Measurements from ENCODE around the gene SMARCD3. TPM values are rescaled to one million over a fixed set of nuclear protein-coding genes. Genes with fewer than 3 reads are reported as not detected.
A peak's percentile ranks its signal among the peaks of the same experiment; 100 is the strongest.

The SMARCD3 gene
- total RNA-seq, 1 donor from 2014 or later = 50.7 TPM

DNA sequence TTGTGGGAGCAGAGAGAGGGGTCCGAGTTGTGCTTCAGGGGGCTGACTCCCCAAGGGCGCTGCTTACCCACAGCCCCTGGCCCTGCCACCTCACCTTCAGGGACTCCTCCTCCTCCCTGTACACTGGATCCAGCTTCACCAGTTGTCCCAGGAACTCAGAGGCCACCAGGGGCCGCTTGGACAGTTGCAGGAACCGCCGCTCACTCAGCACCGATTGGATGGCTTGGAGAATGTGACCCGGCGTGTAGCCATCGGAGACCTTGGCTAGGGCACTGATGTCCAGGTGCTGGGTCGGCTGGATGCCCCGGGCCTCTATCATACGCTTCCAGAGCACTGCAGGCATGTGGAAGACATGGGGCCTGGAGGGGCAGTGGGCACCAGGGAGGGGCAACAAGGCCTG, 57.0 kb downstream of the SMARCD3 start:
- no peak for DNase-seq (ENCODE audit: low read depth, low spot score)
- TF ChIP-seq, protein P1, sequence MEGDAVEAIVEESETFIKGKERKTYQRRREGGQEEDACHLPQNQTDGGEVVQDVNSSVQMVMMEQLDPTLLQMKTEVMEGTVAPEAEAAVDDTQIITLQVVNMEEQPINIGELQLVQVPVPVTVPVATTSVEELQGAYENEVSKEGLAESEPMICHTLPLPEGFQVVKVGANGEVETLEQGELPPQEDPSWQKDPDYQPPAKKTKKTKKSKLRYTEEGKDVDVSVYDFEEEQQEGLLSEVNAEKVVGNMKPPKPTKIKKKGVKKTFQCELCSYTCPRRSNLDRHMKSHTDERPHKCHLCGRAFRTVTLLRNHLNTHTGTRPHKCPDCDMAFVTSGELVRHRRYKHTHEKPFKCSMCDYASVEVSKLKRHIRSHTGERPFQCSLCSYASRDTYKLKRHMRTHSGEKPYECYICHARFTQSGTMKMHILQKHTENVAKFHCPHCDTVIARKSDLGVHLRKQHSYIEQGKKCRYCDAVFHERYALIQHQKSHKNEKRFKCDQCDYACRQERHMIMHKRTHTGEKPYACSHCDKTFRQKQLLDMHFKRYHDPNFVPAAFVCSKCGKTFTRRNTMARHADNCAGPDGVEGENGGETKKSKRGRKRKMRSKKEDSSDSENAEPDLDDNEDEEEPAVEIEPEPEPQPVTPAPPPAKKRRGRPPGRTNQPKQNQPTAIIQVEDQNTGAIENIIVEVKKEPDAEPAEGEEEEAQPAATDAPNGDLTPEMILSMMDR (conservative IDR thresholded peaks at IDR 0.05) = no peak
- no peaks in the 10 kb centered on the region for H3K36me3 Mint-ChIP-seq (ENCODE audit: low read depth)
- H3K27ac Mint-ChIP-seq (ENCODE audit: unreplicated experiment) = no peak overlapping the region
- peaks cover 3% of the 10 kb centered on the region for H3K4me1 Mint-ChIP-seq
- H3K27me3 Mint-ChIP-seq (ENCODE audit: low read depth) = peaks cover 33% of the 10 kb centered on the region
- H3K4me3 Mint-ChIP-seq = no peak overlapping the region
- H3K9me3 Mint-ChIP-seq = no peaks in the 10 kb centered on the region

DNA sequence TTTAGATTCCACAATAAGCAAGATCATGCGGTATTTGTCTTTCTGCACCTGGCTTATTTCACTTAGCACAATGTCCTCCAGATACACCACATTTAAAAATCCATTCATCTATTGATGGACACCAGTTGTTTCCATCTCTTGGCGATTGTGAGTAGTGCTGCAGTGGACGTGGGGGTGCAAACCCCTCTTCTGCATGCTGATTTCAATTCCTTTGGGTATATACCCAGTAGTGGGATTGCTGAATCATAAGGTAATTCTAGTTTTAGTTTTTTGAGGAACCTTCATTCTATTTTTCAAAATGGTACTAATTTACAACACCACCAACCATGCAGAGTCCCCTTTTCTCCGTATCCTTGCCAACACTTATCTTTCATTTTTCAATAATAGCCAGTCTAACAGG, 59.5 kb downstream of the SMARCD3 start:
- peaks cover 19% of the 10 kb centered on the region for H3K27me3 Mint-ChIP-seq (ENCODE audit: low read depth)
- TF ChIP-seq, protein P1 (conservative IDR thresholded peaks at IDR 0.05) = no peak
- no peak overlapping the region for H3K4me3 Mint-ChIP-seq
- H3K9me3 Mint-ChIP-seq = no peaks in the 10 kb centered on the region
- peaks cover 3% of the 10 kb centered on the region for H3K4me1 Mint-ChIP-seq
- peak overlapping the region; percentile 63 for H3K27ac Mint-ChIP-seq (ENCODE audit: unreplicated experiment)
- no peak for DNase-seq (ENCODE audit: low read depth, low spot score)
- H3K36me3 Mint-ChIP-seq (ENCODE audit: low read depth) = no peaks in the 10 kb centered on the region

Other genes starting within 250 kb of the SMARCD3 start
- 8.0 and 9.2 TPM in 2 replicates for gene ATG9B, start 224.2 kb downstream of the SMARCD3 start, total RNA-seq
- 42.3 and 43.5 TPM in 2 replicates for gene ABCB8, start 220.2 kb downstream of the SMARCD3 start, total RNA-seq
- 4.7 and 6.0 TPM in 2 replicates for gene ASIC3, start 200.2 kb downstream of the SMARCD3 start, total RNA-seq
- 38.9 TPM in 2 replicates for gene CDK5, start 190.8 kb downstream of the SMARCD3 start, total RNA-seq
- 139 and 141 TPM in 2 replicates for gene SLC4A2, start 189.1 kb downstream of the SMARCD3 start, total RNA-seq
- 82.4 and 86.1 TPM in 2 replicates for gene FASTK, start 167.9 kb downstream of the SMARCD3 start, total RNA-seq
- 44.9 and 46.5 TPM in 2 replicates for gene TMUB1, start 165.2 kb downstream of the SMARCD3 start, total RNA-seq
- 128 and 139 TPM in 2 replicates for gene AGAP3, start 162.2 kb downstream of the SMARCD3 start, total RNA-seq
- gene GBX1, start 81.0 kb downstream of the SMARCD3 start, total RNA-seq = 2.0 and 2.4 TPM in 2 replicates
- gene ASB10, start 61.4 kb downstream of the SMARCD3 start, total RNA-seq = not detected in 2 replicates
- not detected in 2 replicates for gene H2BK1, start 38.2 kb downstream of the SMARCD3 start, total RNA-seq
- gene ABCF2, start 21.5 kb downstream of the SMARCD3 start, total RNA-seq = 67.0 and 68.2 TPM in 2 replicates
- gene CHPF2, start 16.2 kb downstream of the SMARCD3 start, total RNA-seq = 33.1 and 34.1 TPM in 2 replicates
- gene NUB1, start 93.1 kb upstream of the SMARCD3 start, total RNA-seq = 32.6 and 33.2 TPM in 2 replicates
- 24.8 and 29.8 TPM in 2 replicates for gene WDR86, start 161.3 kb upstream of the SMARCD3 start, total RNA-seq
- 0.16 and 0.32 TPM in 2 replicates for gene CRYGN, start 191.4 kb upstream of the SMARCD3 start, total RNA-seq